ENCODE measurements around the gene CYP27C1.

- TF ChIP-seq CTCF (IDR thresholded peaks at IDR 0.05), result no peak
- no peak for TF ChIP-seq POLR2A (IDR thresholded peaks at IDR 0.05)
These were observed 76.0 kb downstream of the CYP27C1 start for GRCh38 chr2:127143841-127144782.

Data from thyroid gland (tissue), 4 donors.